ENCODE measurements around the gene FTSJ1.

Gene FTSJ1

GRCh38 chrX:48470110-48470832, 5.7 kb upstream of the FTSJ1 start, which contains the start of gene SLC38A5:
Gene SLC38A5, minus strand, starts transcription at chrX:48470260. Its CDS starts 2,336 bp downstream, at chrX:48467924.
- no peak for DNase-seq (ENCODE audit: low read depth in 1 of 2, low spot score in 1 of 2)

DNA sequence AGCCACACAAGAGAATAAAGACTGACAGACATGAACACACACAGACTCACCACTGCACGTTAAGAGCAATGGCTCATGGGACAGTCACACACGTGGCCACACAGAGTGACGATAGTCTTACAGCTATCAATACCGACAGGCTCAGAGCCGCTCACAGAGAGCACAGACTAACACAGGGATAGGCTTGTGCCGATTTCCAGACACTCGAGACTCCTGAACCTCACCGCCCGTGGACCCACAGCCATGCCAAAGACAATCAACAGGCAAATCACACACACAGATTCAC, 5.2 kb upstream of the FTSJ1 start:
- DNase-seq (ENCODE audit: low read depth in 1 of 2, low spot score in 1 of 2) = no peak

DNA sequence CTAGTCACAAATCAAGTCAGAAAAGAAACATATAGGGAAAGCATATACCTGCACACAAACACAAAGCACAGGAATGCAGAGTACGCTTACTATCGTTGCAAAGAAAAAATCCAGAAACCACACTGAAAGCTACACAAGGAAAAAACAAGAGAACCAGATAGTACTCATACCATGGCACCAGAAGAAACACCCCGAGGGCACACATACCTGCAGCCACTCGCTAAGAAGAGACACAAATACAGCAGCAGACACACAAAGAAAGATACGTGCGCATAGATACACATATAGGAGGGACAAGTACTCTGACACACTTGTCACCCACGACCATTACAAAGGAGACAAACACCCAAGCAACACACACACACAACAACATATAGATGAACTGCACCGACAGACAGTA, 4.5 kb upstream of the FTSJ1 start:
- DNase-seq (ENCODE audit: low read depth in 1 of 2, low spot score in 1 of 2) = no peak

- no peak for DNase-seq (ENCODE audit: low read depth in 1 of 2, low spot score in 1 of 2)
Observed at GRCh38 chrX:48472225-48472624, 3.8 kb upstream of the FTSJ1 start.

GRCh38 chrX:48472851-48473703, 2.9 kb upstream of the FTSJ1 start:
- no peak for DNase-seq (ENCODE audit: low read depth in 1 of 2, low spot score in 1 of 2)

GRCh38 chrX:48473704-48473990, 2.4 kb upstream of the FTSJ1 start:
- no peak for DNase-seq (ENCODE audit: low read depth in 1 of 2, low spot score in 1 of 2)

- no peak for DNase-seq (ENCODE audit: low read depth in 1 of 2, low spot score in 1 of 2)
Observed at GRCh38 chrX:48474127-48474526, 1.9 kb upstream of the FTSJ1 start.

- DNase-seq (ENCODE audit: low read depth in 1 of 2, low spot score in 1 of 2) = no peak
Observed at GRCh38 chrX:48474581-48474980, 1.4 kb upstream of the FTSJ1 start.

- DNase-seq (ENCODE audit: low read depth in 1 of 2, low spot score in 1 of 2) = no peak
Observed at GRCh38 chrX:48475296-48475695, 703 bp upstream of the FTSJ1 start.

DNA sequence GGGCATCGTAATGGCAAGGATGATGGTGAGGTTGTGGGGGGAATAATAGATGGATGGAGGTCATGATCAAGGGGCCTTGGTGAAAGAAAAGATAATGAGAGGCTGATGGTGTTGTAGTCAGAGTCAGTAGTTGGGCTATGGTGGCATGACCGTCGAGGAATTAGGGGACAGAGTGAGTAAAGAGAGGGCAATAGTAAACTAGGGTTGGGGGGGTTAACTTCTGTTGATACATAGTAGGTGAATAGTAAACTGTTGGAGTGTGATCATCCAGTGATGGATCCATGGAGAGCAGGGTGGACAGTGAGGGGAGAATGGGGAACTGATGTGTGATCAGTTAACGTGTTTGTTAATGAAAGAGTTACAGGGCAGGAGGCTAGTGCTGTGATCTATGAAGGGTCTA, 920 bp downstream of the FTSJ1 start:
- no peak for DNase-seq (ENCODE audit: low read depth in 1 of 2, low spot score in 1 of 2)

- no peak for DNase-seq (ENCODE audit: low read depth in 1 of 2, low spot score in 1 of 2)
Observed at GRCh38 chrX:48477960-48478755, 2.2 kb downstream of the FTSJ1 start.

GRCh38 chrX:48478806-48479205, 2.8 kb downstream of the FTSJ1 start:
- DNase-seq (ENCODE audit: low read depth in 1 of 2, low spot score in 1 of 2) = no peak

GRCh38 chrX:48480142-48480541, 4.1 kb downstream of the FTSJ1 start:
- DNase-seq (ENCODE audit: low read depth in 1 of 2, low spot score in 1 of 2) = no peak

- no peak for DNase-seq (ENCODE audit: low read depth in 1 of 2, low spot score in 1 of 2)
Observed at GRCh38 chrX:48480583-48480982, 4.6 kb downstream of the FTSJ1 start.

DNA sequence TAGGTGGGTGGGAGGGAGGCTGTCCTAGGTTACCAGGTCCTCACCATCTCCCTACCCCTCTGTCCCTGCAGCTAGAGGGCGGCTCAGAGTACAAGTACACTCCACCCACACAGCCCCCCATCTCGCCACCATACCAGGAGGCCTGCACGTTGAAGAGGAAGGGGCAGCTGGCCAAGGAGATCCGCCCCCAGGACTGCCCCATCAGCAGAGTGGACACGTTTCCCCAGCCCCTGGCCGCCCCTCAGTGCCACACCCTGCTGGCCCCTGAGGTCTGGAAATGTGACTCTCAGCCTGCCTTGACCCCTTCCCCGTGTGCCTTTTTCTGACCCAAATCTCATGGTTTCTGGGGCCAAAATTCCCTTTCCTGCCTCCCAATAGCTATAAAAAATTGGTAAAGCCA, 6.5 kb downstream of the FTSJ1 start:
- no peak for DNase-seq (ENCODE audit: low read depth in 1 of 2, low spot score in 1 of 2)

GRCh38 chrX:48487362-48487798, 11.4 kb downstream of the FTSJ1 start:
- no peak for DNase-seq (ENCODE audit: low read depth in 1 of 2, low spot score in 1 of 2)

- no peak for DNase-seq (ENCODE audit: low read depth in 1 of 2, low spot score in 1 of 2)
Observed at GRCh38 chrX:48488034-48488433, 12.0 kb downstream of the FTSJ1 start.

GRCh38 chrX:48489296-48489695, 13.3 kb downstream of the FTSJ1 start:
- DNase-seq (ENCODE audit: low read depth in 1 of 2, low spot score in 1 of 2) = no peak

DNA sequence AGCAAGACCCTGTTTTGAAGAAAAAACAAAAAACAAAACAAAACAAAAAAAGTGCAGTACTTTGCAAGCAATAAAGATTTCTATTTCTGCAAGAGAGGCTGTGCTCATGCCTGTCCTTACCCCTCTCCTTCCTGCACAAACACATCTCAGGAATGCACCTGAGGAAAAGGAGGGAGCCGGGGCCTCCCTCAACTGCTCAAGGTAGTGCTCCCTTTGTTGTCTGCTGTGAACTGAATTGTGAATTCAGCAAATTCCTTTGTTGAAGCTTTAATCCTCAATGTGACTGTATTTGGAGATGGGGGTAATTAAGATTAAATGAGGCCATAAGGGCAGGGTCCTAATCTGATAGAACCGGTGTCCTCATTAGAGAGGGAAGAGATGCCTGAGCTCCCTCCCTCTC, 13.9 kb downstream of the FTSJ1 start:
- no peak for DNase-seq (ENCODE audit: low read depth in 1 of 2, low spot score in 1 of 2)

DNA sequence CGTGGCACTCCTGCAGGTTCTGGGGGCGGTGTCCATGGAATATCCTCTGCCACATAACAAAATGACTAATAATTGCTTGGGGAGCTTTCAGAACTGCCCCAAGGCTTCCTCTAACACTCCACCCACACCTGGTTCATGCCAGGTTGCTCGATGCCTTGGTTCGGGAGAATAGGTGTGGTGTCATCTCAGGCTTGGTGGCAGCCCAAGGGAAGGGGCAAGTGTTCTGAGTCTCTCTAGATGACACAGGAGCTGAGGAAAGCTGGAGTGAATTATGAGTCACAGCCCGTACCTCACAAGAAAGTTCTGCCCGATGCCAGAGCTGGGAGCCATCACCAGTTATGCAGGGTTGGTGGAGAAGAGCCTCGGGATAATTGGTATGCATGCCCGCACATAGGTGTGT, 14.7 kb downstream of the FTSJ1 start:
- DNase-seq (ENCODE audit: low read depth in 1 of 2, low spot score in 1 of 2) = no peak

DNA sequence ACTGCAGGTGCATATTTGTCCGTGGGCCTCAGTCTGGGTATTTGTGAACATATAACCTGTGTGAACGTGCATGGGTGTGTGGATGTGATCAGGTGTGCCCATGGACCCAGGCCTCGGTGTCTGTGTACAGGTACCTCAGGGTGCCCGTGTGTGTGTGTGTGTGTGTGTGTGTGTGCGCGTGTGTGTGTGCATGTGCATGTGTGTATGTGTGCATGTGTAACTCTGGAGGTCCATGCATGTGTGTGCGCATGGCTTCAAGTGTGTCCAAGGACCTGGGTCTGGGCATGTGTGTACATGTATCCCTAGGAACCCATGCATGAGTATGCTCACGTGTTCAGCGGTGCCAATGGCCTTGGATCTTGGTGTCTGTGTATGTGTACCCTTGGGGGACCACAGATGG, 15.8 kb downstream of the FTSJ1 start:
- DNase-seq (ENCODE audit: low read depth in 1 of 2, low spot score in 1 of 2) = no peak

GRCh38 chrX:48492293-48492910, 16.4 kb downstream of the FTSJ1 start:
- DNase-seq (ENCODE audit: low read depth in 1 of 2, low spot score in 1 of 2) = no peak
